HG02623 (cell line): ENCODE measurements around the gene THSD7B.
"Not testable (repeated sequence)": the region's sequence is repeated elsewhere in the genome, so short reads cannot be mapped to it uniquely, and the experiment has no call there.

Experiments used
- ATAC-seq: cut with Tn5 transposase; IDR thresholded peaks from one replicate; pipeline ENCODE4 v1.9.1; 2021; ENCODE audit warnings: moderate library complexity; ENCODE audit not compliant: unreplicated experiment

THSD7B gene

DNA sequence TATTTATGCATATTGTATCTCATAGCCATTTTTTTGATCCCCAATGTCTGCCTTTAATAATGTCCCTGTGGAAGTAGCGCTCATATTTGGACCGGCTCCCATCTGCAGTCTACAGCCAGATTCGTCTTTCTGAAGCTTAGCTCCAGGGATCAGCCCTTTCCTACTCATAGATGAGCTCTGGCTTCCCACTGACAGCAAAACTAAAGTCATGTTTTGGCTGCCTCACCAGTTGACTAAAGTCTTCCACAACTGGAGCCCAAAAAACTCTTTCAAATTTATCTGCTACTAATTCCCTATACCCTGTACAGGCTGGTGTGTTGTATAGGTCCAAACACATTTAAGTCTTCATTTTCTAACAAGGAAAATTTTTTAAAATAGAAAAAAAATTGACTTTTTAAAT lies 904.8 kb downstream of the THSD7B start:
- ATAC-seq, result no peak

DNA sequence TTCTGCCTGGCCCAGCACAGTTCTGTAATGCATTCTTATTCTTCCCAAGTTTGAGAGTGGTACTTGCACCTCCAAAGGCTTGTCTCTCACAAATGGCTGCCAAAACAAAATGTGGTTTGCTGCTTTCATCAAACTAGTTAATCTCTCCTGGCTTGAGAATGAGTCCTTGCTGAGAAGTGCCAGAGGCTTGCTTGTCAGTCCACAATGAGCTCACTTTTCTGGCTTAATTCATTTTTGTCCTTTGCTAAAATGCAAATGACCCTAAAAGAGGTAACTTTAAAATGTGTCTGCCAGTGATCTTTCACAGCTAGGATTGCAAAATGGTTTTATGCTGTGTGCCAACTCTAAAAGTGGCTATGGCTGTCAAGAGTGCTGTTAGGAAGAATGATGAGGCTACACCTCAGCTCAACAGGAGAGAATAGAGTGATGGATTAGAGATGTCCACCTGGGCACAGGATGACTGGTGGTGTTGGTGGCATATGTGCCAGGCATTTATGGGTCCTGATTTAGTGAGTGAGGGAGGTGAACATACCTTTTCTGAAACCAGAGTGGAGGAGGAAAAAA lies 907.7 kb downstream of the THSD7B start:
- no peak for ATAC-seq

DNA sequence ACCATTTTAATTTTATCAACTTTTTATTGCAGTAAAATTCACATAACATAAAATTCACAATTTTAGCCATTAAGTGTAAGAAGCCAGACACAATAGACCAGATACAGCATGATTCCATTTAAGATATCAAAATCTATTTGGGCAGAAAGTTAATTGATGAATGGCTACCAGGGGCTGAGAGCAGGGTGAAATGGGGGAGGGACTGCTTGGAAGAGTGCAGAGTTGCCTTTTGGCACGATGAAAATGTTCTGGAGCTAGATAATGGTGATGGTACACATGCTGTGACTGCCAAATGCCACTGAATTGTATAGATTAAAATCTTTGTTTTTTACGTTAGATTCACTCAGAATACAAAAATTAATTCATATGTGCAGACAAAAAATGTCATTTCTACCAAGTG lies 909.6 kb downstream of the THSD7B start:
- no peak for ATAC-seq

DNA sequence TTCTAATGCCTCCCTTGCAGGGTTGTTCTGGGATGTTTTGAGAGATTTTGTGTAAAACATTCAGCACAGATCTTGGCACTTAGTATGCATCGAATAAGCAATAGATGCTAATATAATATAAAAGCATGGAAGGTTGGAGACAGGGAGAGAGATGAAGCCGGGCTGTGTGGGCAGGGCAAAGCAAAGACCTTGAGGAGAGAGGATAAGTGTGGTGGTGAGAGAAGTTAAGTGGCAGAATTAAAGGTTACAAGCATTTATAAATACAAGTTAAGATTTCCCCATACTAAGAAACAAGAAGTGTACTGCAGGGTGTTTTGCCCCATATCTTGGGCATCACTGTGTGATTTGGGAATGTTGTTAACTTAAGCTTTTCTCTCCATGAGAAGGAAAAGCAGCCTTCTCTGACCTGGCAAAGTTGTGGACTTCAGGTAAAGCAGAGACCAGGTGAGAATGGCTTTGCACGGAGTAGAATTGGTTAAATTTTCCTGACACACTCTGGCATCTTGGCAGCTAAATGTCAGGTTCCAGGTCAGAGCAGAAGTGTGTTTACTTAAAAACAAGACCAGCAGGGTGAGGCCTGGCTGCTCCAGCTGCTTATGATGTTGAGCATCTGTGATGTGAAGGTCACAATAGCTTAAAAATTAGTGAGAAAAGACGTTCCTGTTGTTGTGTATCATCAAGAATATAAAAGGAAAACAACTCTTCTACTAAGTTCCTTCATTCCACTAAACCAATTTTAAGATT lies 910.4 kb downstream of the THSD7B start:
- ATAC-seq, result no peak

DNA sequence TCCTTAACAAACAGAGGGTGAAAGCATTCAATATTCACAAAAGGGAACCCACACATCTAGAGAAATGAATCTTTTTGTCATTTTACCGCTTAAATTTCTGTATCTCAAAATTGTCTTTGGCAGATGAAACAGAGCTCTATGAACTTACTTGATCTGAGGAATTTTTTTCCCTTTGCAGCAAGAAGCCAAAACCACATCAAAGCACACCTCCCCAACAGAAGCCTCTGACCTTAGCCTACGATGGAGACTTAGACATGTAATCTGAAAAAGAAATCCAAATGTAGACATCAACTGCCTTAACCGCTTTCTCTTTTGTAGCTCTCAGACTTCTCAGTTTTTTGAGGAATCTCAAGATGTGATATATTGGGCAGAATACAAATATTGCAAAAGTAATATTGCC lies 911.0 kb downstream of the THSD7B start:
- ATAC-seq, result no peak

DNA sequence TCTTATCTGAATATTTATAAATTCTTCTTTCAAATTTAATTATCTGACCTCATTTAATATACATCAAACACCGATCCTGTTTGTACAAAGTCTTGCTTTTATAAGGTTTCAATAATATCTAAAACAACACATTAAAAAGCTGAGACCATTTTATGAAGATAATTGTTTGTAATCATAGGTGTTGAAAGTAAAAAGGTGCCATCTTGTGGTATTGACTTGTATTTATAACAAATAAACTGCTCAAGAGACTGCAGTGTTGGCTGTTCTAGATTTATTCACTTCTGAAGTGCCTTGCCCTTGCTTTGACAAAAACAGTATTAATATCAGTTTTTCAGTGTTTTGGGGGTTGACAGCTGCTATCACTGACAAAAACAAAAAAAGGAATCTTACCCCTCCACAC lies 912.1 kb downstream of the THSD7B start:
- ATAC-seq, result no peak

DNA sequence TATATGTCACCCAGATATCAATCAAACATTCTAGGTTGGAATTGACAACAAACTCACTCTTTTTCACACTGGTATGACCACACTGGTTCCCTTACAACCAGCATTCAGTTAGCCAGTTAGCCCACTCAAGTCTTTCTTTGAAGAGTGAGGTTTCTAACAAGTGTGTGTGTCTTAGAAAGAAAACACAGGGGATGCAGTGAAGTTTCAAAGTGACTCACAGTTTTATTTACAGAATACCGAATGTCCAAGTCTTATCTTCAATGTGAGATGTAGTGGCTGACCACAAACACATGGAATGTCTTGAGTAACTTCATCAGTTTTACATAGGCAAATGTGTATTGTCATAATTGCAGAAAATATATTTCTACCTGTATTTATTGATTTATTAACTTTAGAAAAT lies 924.2 kb downstream of the THSD7B start:
- no peak for ATAC-seq

DNA sequence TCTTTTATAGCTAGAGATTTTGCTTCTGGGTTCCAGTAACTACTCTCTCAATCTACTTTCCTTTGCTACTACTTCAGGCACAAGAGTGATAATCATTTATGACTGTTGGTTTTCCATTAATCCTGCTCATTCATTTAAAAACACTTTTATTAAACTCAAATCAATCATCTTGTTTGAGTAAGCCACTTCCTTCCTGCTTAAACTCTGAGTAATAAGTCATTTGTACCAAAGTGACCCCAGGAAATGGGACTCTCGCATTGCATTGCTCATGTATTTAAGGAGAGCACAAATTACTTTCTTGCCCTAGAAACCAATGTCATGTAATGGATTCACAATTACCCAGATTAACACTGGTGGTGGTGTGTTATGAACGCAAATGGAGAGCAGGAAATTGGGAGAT lies 928.2 kb downstream of the THSD7B start:
- no peak for ATAC-seq

DNA sequence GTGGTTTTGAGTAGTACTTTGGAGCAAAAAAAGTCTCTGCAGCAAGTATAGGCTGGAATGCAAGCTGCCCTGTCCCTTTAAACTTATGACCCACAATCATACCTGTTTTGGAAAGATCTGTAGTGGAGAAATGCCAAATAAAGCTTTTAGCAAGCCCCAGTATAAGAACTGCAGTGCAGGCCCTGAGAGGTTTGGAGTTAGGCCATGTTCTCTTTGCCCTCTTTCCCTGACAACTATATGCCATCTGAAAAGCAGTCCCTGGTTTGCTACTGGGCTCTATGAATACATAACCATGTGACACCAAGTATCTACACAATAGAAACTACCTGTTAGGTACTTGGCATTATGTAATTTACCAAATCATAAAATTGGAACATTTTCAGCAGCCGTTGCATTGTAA lies 931.6 kb downstream of the THSD7B start:
- ATAC-seq, result no peak

DNA sequence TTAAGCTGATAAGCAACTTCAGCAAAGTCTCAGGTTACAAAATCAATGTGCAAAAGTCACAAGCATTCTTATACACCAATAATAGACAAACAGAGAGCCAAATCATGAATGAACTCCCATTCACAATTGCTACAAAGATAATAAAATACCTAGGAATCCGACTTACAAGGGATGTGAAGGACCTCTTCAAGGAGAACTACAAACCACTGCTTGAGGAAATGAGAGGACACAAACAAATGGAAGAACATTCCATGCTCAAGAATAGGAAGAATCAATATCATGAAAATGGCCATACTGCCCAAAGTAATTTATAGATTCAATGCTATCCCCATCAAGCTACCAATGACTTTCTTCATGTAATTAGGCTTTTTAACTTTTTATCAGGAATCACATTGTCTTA lies 934.9 kb downstream of the THSD7B start:
- ATAC-seq, result not testable (repeated sequence)

DNA sequence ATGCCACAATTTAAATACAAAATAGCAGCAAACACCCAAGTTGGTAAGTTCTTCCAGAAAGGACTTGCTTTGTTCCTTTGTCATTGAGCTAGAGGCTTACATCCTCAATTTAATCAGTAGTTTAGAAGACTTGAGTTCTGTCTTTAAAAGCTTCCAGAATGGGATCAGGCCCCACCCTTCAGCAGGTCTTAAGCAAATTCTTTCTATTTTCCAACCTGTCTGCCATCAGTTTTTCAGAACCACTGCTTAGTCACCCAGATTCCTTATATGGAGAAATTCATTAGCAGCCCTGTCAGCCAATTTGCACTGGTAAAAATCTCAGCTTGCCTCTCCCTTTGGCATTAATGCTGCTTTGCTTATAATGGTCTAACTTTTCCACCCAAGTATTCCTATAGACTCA lies 935.3 kb downstream of the THSD7B start:
- ATAC-seq, result no peak

DNA sequence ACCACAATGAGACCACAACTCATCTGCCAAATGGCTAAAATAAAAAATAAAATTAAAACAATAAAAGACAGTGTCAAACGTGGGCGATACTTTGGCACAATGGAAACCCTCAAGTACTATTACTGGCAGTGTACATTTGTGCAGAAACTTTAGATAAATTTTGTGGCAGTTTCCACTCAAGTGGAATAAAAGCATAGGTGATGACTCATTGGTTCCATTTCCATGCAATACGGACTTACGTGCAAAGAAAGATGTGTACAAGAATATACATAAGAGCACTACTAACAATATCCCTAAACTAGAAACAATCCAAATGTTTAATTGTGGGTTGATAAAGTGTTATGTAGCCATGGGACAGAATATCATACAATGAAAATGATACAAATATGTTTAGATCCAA lies 940.0 kb downstream of the THSD7B start:
- ATAC-seq, result no peak

DNA sequence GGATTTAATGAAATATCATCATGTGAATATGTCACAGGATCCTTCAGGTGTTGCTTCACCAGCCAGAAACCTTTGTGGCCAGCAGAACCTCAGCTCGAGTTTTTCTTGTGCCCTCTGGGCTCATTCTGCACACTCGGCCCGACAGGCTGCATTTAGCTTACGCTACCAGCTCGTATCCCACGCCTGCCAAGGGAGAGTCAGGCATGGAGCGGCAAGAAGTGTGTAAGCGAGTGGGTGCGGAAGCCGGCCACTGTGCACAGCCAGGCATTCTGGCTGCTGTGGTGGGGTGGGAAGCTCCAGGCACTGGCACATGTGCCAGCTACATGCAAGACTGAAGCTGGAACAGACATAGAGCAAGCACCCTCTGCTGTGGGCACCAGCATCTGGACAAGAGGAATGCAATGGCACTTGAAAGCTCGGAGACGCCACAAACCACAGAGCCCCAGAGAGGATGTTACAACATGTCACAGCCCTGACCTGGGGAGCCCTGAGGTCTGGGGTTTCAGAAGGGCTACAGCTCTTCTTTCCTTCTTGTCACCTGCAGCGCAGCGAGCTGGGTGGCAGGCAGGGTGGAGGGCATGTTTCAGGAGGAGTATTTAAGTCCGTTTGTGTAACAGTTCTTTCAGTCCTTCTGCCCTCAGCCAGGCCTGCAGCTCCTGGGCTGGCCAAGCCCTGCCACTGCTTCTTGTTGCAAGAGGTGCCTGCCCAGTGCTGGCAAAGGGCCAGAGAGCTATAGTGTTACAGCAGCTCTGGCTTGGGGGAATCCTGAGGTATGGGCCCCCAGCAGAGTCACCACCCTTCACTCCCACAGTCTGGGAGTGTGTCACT lies 941.7 kb downstream of the THSD7B start:
- no peak for ATAC-seq

DNA sequence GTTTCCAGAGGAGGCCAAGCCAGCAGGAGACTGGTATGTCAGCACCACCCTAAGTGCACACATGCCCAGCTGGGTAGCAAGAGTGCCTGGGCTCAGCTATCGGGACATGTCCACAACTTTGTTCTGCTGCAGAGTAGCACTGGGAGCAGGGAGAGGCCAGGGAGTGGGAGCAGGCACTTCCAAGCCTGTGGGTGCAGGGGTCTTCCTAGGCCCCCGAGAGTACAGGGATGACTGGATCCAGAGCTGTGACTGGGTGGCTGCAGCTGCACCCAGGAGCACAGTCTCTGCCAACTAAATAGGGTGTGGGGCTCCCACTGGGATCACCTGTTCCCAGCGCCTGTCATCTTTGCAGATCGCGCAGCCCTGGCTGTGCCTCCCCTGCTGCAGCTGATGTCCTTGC lies 943.0 kb downstream of the THSD7B start:
- ATAC-seq, result no peak

DNA sequence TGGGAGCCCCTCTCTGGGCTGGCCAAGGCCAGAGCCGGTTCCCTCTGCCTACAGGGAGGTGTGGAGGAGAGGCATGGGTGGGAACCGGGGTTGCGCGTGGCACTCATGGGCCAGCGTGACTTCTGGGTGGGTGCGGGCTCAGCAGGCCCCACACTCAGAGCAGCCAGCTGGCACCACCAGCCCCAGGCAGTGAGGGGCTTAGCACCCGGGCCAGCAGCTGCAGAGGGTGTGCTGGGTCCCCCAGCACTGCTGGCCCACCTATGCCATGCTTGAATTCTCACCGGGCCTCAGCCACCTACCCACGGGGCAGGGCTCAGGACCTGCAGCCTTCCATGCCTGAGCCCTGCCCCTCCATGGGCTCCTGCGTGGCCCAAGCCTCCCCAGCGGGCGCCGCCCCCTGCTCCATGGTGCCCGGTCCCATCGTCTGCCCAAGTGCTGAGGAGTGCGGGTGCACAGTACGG lies 950.4 kb downstream of the THSD7B start:
- ATAC-seq, result no peak

DNA sequence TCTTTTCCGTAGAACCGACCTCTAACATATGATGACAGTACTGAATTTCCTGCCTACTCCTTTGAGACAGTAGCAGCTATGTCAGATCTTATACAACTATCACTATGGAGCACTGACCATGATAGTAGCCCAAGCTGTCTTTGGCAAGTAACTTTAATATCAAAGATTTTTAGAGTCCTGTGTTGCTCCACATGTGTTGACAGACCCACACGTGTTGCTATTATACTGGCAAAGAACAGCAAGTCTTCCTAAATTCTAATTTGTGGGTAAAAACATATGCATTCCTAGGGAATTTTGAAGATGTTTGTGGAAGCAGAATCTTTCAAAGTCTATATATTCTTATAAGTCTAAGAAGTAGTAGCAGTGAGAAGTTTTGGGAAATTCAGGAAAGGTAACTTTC lies 953.4 kb downstream of the THSD7B start:
- ATAC-seq, result no peak

DNA sequence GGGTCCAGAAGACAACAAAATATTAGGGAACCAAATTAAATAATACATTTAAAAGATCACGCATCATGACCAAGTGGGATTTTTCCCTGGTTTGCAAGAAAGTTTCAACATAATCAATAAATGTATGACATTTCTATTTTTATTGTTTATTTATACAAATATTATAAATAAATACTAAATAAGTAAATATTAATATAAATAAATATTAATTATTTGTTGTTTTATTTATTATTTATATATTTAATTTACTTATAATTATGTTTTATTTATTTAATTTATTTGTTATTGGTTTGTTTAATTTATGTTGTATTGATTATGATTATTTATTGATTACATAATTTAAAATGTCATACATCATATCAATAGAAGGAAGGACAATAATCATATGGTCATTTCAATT lies 956.4 kb downstream of the THSD7B start:
- ATAC-seq, result no peak

DNA sequence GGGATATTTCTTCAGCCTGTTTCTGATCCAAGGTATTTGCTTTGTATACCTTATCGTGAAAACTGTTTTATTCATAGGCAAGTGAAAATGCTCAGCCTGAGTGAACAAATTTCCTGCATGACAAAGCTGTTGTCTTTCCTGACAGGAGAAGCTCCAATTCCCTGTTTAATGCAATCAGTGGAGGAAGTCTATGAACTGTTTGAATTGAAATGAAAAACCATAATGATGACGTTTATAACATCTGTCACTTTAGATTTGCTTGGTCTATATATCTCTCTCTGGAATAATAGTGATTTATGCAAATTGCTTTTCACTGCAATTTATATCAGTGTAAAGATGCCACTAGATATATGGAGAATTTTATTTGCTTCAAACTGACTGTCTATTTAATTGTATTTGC lies 959.6 kb downstream of the THSD7B start:
- no peak for ATAC-seq
